GM12878 (cell line): ENCODE measurements around the gene SUSD1. TPM values are rescaled to one million over a fixed set of nuclear protein-coding genes. Genes with fewer than 3 reads are reported as not detected.

Source experiments
- ATAC-seq: fragments of 200-7000 bp; cut with Tn5 transposase; 3 replicates; pipeline ENCODE4 v1.9.1; 2020; ENCODE audit warnings: mild to moderate bottlenecking, moderate library complexity
- Bru-seq: library from RNA; stranded (reverse); fragments of 400-500 nt; gene quantifications from one replicate; lab custom pipeline; 2021; lab: Mats Ljungman, UMichigan
- BruChase-seq, 2 experiments: library from RNA; stranded (reverse); fragments of 400-500 nt; gene quantifications; one replicate each; lab custom pipeline; 2021; lab: Mats Ljungman, UMichigan
- BruUV-seq: library from RNA; stranded (reverse); fragments of 400-500 nt; replicated peaks from 2 replicates; lab custom pipeline; 2021; lab: Mats Ljungman, UMichigan
- CTCF ChIA-PET: fragments of 300-600 bp; sonication (Branson Sonifier 250); formaldehyde crosslinking; extraction: SDS; loops from one replicate; lab custom pipeline; 2021; ENCODE audit warnings: inconsistent platforms; lab: Yijun Ruan, JAX
- POLR2A ChIA-PET: fragments of 350-600 bp; formaldehyde crosslinking; extraction: SDS; loops from one replicate; lab custom pipeline; 2021; ENCODE audit warnings: inconsistent platforms; lab: Charles Lee
- RAD21 ChIA-PET: fragments of 300-600 bp; sonication (Branson Sonifier 250); formaldehyde crosslinking; loops from one replicate; lab custom pipeline; 2023; ENCODE audit warnings: antibody characterized with exemption; ENCODE audit not compliant: unreplicated experiment; lab: Charles Lee
- SMC1A ChIA-PET: fragments of 300-600 bp; sonication (Branson Sonifier 250); formaldehyde crosslinking; loops from one replicate; lab custom pipeline; 2023; ENCODE audit not compliant: unreplicated experiment, uncharacterized antibody; lab: Charles Lee
- DNase-seq: peaks from one replicate; pipeline ENCODE4 v3.0.0-alpha.2; 2011; ENCODE audit warnings: low read depth, low spot score
- FAIRE-seq: peaks from 3 replicates; lab custom pipeline; 2011; peaks lifted over from hg19 to GRCh38; lab: Jason Lieb, UNC
- H2AFZ ChIP-seq: 2 replicates; pipeline ENCODE4 v1.6.0; 2011; ENCODE audit warnings: low read depth, low read length, control low read depth; ENCODE audit not compliant: control insufficient read depth
- H3K27ac ChIP-seq: 2 replicates; pipeline ENCODE4 v1.5.1; 2011; ENCODE audit warnings: control low read depth; ENCODE audit not compliant: control insufficient read depth, insufficient read depth
- H3K27me3 ChIP-seq, 2 experiments: replicated peaks in 1 of 2; 2 replicates each; pipeline versions ENCODE4 v1.6.0 to v1.6.1; 2011; ENCODE audit warnings: low read length in 1 of 2; ENCODE audit not compliant: control insufficient read depth in 2 of 2, insufficient read depth in 2 of 2
- H3K36me3 ChIP-seq, 2 experiments: 2 replicates each; pipeline ENCODE4 v1.5.1; 2011; ENCODE audit warnings: low read length in 1 of 2; ENCODE audit not compliant: control insufficient read depth in 2 of 2, insufficient read depth in 2 of 2
- H3K4me1 ChIP-seq: 2 replicates; pipeline ENCODE4 v1.6.1; 2011; ENCODE audit warnings: mild to moderate bottlenecking, low read length, moderate library complexity, mixed read lengths; ENCODE audit not compliant: control insufficient read depth, insufficient read depth
- H3K4me2 ChIP-seq: 2 replicates; pipeline ENCODE4 v1.6.0; 2011; ENCODE audit warnings: control low read depth; ENCODE audit not compliant: control insufficient read depth, insufficient read depth
- H3K4me3 ChIP-seq: fragments of 200-600 bp; sonication (generic); 2 replicates; pipeline ENCODE4 v1.5.1; 2016
- H3K79me2 ChIP-seq: 2 replicates; pipeline ENCODE4 v1.6.0; 2011; ENCODE audit warnings: low read length; ENCODE audit not compliant: control insufficient read depth, insufficient read depth
- H3K9ac ChIP-seq: 2 replicates; pipeline ENCODE4 v1.8.0; 2011; ENCODE audit warnings: low read length, control low read depth, mixed read lengths; ENCODE audit not compliant: control insufficient read depth, insufficient read depth
- H3K9me3 ChIP-seq: replicated peaks from 3 replicates; pipeline ENCODE4 v1.5.1; 2011; ENCODE audit warnings: mild to moderate bottlenecking, low read length; ENCODE audit not compliant: control insufficient read depth, insufficient read depth
- H4K20me1 ChIP-seq: 2 replicates; pipeline ENCODE4 v1.6.0; 2011; ENCODE audit not compliant: control insufficient read depth, insufficient read depth
- FOXM1 ChIP-seq: IDR thresholded peaks from 2 replicates; pipeline ENCODE4 v1.6.1; 2012; ENCODE audit warnings: low read depth, mild to moderate bottlenecking, inconsistent platforms, low read length, moderate library complexity
- IKZF1 ChIP-seq: fragments of 450-650 bp; conservative IDR thresholded peaks from 2 replicates; pipeline ENCODE4 v1.6.1; 2017; ENCODE audit warnings: antibody characterized with exemption, mild to moderate bottlenecking
- LARP7 ChIP-seq: fragments of 450-650 bp; IDR thresholded peaks from 2 replicates; pipeline ENCODE4 v1.6.1; 2017; ENCODE audit warnings: mild to moderate bottlenecking
- NKRF ChIP-seq: fragments of 450-650 bp; conservative IDR thresholded peaks from 2 replicates; pipeline ENCODE4 v1.6.1; 2017; ENCODE audit warnings: mild to moderate bottlenecking, moderate library complexity
- RBBP5 ChIP-seq: fragments of 200-600 bp; sonication (generic); conservative IDR thresholded peaks from 2 replicates; pipeline ENCODE4 v1.6.1; 2016
- WGBS: methylation state at CpG from one replicate; pipeline ENCODE4 v1.1.6; 2016; ENCODE audit warnings: low lambda C conversion rate; ENCODE audit not compliant: insufficient replicate concordance, insufficient coverage; ENCODE audit errors: missing lambda C conversion rate; 5-methylcytosine and 5-hydroxymethylcytosine counted together
- in situ Hi-C: fragments of 300-500 bp; cut with MboI; formaldehyde crosslinking; loops from 9 replicates; pipeline ENCODE4 v1.14.3; 2018; ENCODE audit warnings: mixed read lengths
- intact Hi-C: fragments of 100-400 bp; cut with micrococcal nuclease; formaldehyde crosslinking; loops from one replicate; pipeline ENCODE4 v1.14.2; 2022; ENCODE audit not compliant: unreplicated experiment
- long read RNA-seq, 2 experiments: library from polyadenylated mRNA; unstranded; transcript quantifications; one replicate each; pipeline ENCODE4 v2.0.0, GENCODE V29; 2019 to 2020
- polyA minus RNA-seq, 3 experiments: library from RNA; depleted of rRNA, polyadenylated mRNA; stranded (reverse); fragments of >200 nt; gene quantifications; 2 replicates each; pipeline ENCODE4 v1.2.3, GENCODE V29; 2011
- polyA plus RNA-seq, 11 experiments: library from polyadenylated mRNA; depleted of rRNA in 4 of 11; unstranded in 6 of 11; stranded (reverse) in 5 of 11; fragments of >200 nt; fragmentation: Nextera tagmentation in 4 of 11; fragmentation: Illumina TruSeq in 1 of 11; extraction: Ambion mirVana in 4 of 11; extraction: Trizol in 1 of 11; gene quantifications; 1 replicate in 1 of 11; 2 replicates in 10 of 11; pipeline versions ENCODE4 v1.2.1 to v1.2.3, GENCODE V29; 2011 to 2016; ENCODE audit warnings: inconsistent platforms in 2 of 11, missing spikeins in 2 of 11, low read depth in 1 of 11
- total RNA-seq, 4 experiments: library from RNA; depleted of rRNA in 3 of 4; stranded (reverse); fragments of >200 nt in 3 of 4; fragmentation: Illumina TruSeq in 1 of 4; extraction: Trizol in 1 of 4; gene quantifications; 2 replicates each; pipeline versions ENCODE4 v1.2.1 to v1.2.3, GENCODE V29; 2013 to 2021
- TF ChIP-seq, protein P1 (sequence below): IDR thresholded peaks from 2 replicates; pipeline ENCODE4 v1.6.1; 2012; ENCODE audit warnings: improper control_type of control experiment, low read depth, low read length; ENCODE audit not compliant: insufficient replicate concordance
- TF ChIP-seq, protein P2 (sequence below): fragments of 450-650 bp; IDR thresholded peaks from 2 replicates; pipeline ENCODE4 v1.6.1; 2018; ENCODE audit warnings: borderline replicate concordance, mild to moderate bottlenecking; ENCODE audit not compliant: partially characterized antibody

SUSD1 gene
- 4.4 and 4.9 TPM in 2 replicates for total RNA-seq (2013; cell fraction: nucleolus; rRNA removed)
- total RNA-seq (2014; rRNA removed) (16.5 and 17.7 TPM in 2 replicates), total RNA-seq (2014; rRNA removed; fragmentation: Illumina TruSeq; extraction: Trizol) (11.7 and 12.3 TPM in 2 replicates), total RNA-seq (2021) (16.5 and 17.3 TPM in 2 replicates), polyA plus RNA-seq (2011; rRNA removed) (7.6 and 9.1 TPM in 2 replicates), polyA plus RNA-seq (2014; fragmentation: Illumina TruSeq; extraction: Trizol) (11.9 and 13.6 TPM in 2 replicates), polyA plus RNA-seq (2014; fragmentation: Nextera tagmentation; extraction: Ambion mirVana) (10 to 100 TPM; 15.9 to 20.8 TPM), polyA plus RNA-seq (2014; rRNA removed) (10.6 and 12.8 TPM in 2 replicates), polyA plus RNA-seq (2016; fragmentation: Nextera tagmentation; extraction: Ambion mirVana) (1 to 10 TPM; 6.7 to 7.7 TPM), polyA minus RNA-seq (2011; rRNA and poly(A)+ RNA removed) (6.4 and 8.0 TPM in 2 replicates), Bru-seq, nascent RNA (percentile 46 among the genes with signal in this experiment), BruChase-seq, experiment 1, labeled RNA remaining after a 6-hour chase (percentile 47 among the genes with signal in this experiment), BruChase-seq, experiment 2, labeled RNA remaining after a 2-hour chase (percentile 47 among the genes with signal in this experiment)
- polyA plus RNA-seq (2011; ENCODE audit: low read depth) = 4.7 TPM
- 7.7 and 8.5 TPM in 2 replicates for polyA plus RNA-seq (2011; cell fraction: cytosol; rRNA removed)
- polyA plus RNA-seq (2011; cell fraction: nucleus; rRNA removed) = 4.8 and 6.4 TPM in 2 replicates
- 5.2 and 8.0 TPM in 2 replicates for polyA plus RNA-seq (2012)
- polyA minus RNA-seq (2011; cell fraction: cytosol; rRNA and poly(A)+ RNA removed) = 2.4 and 3.1 TPM in 2 replicates
- polyA minus RNA-seq (2011; cell fraction: nucleus; rRNA and poly(A)+ RNA removed) = 2.2 and 2.7 TPM in 2 replicates
- long read RNA-seq, experiment 1, partial matches to known transcripts = 1 of 1 reads
- long read RNA-seq, experiment 1, other reads (novel, unspliced or antisense) = 0 of 1 reads
- long read RNA-seq, experiment 2, partial matches to known transcripts = 12 of 19 reads
- long read RNA-seq, experiment 2, other reads (novel, unspliced or antisense) = 6 of 19 reads

- Histone ChIP-seq H3K27me3 (no peaks in the 10 kb centered on the region; a peak in 1 of 4 replicates), H3K4me3 (peak within 1 kb of the TSS; percentile 67), H2AFZ (peak within 1 kb of the TSS; percentile 64), H3K9me3 (no peaks in the 10 kb centered on the region), H4K20me1 (no peaks in the 10 kb centered on the region), H3K79me2 (no peaks in the 10 kb centered on the region), H3K27ac (peak within 1 kb of the TSS; percentile 6; the same call in 1 of the 2 replicates), H3K4me2 (peak within 1 kb of the TSS; percentile 75), H3K9ac (peak within 1 kb of the TSS; percentile 69), H3K36me3 (no peaks in the 10 kb centered on the region), H3K4me1 (peaks cover 6% of the 10 kb centered on the region)
- DNase-seq (no peak), FAIRE-seq (no peak), ATAC-seq (peak; percentile 74)
- intact Hi-C loops (loop anchor here (5.0 kb wide), 1 partner anchor 157 kb away; the partner anchor contains the start of gene PTBP3), in situ Hi-C loops (no loop called here)
- 15% methylated on average over 49 of the region's 88 CpGs for WGBS
- CTCF ChIA-PET = interaction anchor here (0.6 kb wide), 1 partner anchor 10 kb away, joined by 3 read pairs; no protein-coding TSS in a partner anchor
- RAD21 ChIA-PET = interaction anchor here (1.0 to 1.5 kb wide), 2 partner anchors 29 to 96 kb away, joined by 3 to 4 read pairs; no protein-coding TSS in a partner anchor
- POLR2A ChIA-PET = interaction anchor here (0.6 kb wide), 2 partner anchors 206 to 258 kb away, joined by 3 read pairs; no protein-coding TSS in a partner anchor
- SMC1A ChIA-PET = interaction anchor here (0.6 to 1.7 kb wide), 3 partner anchors 11 to 204 kb away, joined by 3 to 4 read pairs (median 3); no protein-coding TSS in a partner anchor
- BruUV-seq = no TSS peak
- TF ChIP-seq NKRF = no peak
- no peak for TF ChIP-seq FOXM1
- TF ChIP-seq LARP7 = 0 out of 2 replicates have a peak, but pooled peaks have one; percentile 19
- peak; percentile 69 for TF ChIP-seq IKZF1
- TF ChIP-seq, protein P1, sequence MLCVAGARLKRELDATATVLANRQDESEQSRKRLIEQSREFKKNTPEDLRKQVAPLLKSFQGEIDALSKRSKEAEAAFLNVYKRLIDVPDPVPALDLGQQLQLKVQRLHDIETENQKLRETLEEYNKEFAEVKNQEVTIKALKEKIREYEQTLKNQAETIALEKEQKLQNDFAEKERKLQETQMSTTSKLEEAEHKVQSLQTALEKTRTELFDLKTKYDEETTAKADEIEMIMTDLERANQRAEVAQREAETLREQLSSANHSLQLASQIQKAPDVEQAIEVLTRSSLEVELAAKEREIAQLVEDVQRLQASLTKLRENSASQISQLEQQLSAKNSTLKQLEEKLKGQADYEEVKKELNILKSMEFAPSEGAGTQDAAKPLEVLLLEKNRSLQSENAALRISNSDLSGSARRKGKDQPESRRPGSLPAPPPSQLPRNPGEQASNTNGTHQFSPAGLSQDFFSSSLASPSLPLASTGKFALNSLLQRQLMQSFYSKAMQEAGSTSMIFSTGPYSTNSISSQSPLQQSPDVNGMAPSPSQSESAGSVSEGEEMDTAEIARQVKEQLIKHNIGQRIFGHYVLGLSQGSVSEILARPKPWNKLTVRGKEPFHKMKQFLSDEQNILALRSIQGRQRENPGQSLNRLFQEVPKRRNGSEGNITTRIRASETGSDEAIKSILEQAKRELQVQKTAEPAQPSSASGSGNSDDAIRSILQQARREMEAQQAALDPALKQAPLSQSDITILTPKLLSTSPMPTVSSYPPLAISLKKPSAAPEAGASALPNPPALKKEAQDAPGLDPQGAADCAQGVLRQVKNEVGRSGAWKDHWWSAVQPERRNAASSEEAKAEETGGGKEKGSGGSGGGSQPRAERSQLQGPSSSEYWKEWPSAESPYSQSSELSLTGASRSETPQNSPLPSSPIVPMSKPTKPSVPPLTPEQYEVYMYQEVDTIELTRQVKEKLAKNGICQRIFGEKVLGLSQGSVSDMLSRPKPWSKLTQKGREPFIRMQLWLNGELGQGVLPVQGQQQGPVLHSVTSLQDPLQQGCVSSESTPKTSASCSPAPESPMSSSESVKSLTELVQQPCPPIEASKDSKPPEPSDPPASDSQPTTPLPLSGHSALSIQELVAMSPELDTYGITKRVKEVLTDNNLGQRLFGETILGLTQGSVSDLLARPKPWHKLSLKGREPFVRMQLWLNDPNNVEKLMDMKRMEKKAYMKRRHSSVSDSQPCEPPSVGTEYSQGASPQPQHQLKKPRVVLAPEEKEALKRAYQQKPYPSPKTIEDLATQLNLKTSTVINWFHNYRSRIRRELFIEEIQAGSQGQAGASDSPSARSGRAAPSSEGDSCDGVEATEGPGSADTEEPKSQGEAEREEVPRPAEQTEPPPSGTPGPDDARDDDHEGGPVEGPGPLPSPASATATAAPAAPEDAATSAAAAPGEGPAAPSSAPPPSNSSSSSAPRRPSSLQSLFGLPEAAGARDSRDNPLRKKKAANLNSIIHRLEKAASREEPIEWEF = no peak
- no peak for TF ChIP-seq RBBP5
- TF ChIP-seq, protein P2, sequence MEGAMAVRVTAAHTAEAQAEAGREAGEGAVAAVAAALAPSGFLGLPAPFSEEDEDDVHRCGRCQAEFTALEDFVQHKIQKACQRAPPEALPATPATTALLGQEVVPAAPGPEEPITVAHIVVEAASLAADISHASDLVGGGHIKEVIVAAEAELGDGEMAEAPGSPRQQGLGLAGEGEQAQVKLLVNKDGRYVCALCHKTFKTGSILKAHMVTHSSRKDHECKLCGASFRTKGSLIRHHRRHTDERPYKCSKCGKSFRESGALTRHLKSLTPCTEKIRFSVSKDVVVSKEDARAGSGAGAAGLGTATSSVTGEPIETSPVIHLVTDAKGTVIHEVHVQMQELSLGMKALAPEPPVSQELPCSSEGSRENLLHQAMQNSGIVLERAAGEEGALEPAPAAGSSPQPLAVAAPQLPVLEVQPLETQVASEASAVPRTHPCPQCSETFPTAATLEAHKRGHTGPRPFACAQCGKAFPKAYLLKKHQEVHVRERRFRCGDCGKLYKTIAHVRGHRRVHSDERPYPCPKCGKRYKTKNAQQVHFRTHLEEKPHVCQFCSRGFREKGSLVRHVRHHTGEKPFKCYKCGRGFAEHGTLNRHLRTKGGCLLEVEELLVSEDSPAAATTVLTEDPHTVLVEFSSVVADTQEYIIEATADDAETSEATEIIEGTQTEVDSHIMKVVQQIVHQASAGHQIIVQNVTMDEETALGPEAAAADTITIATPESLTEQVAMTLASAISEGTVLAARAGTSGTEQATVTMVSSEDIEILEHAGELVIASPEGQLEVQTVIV = no peak
Observed at GRCh38 chr9:112174965-112175795, at the start of gene SUSD1. Gene SUSD1, minus strand, starts transcription at chr9:112175297. Its CDS starts 62 bp downstream, at chr9:112175235.
